Nephron (organoid): ENCODE results near the gene TP63.

Source experiments
- H3K27ac Mint-ChIP-seq, 3 experiments: 2 replicates each; pipeline ENCODE4 v1.8.0; 2020; ENCODE audit warnings: mixed read lengths in 3 of 3, mild to moderate bottlenecking in 2 of 3, moderate library complexity in 1 of 3
- H3K27me3 Mint-ChIP-seq: 2 replicates; pipeline ENCODE4 v1.8.0; 2021; ENCODE audit warnings: low read depth, mild to moderate bottlenecking, moderate library complexity, mixed read lengths
- H3K36me3 Mint-ChIP-seq: 2 replicates; pipeline ENCODE4 v1.8.0; 2020; ENCODE audit warnings: low read depth, mixed read lengths
- H3K4me1 Mint-ChIP-seq: 2 replicates; pipeline ENCODE4 v1.8.0; 2020; ENCODE audit warnings: mixed read lengths
- H3K4me3 Mint-ChIP-seq, 3 experiments: 2 replicates each; pipeline ENCODE4 v1.8.0; 2020; ENCODE audit warnings: mild to moderate bottlenecking in 3 of 3, mixed read lengths in 3 of 3, moderate library complexity in 2 of 3
- H3K9me3 Mint-ChIP-seq: 2 replicates; pipeline ENCODE4 v1.8.0; 2020; ENCODE audit warnings: mixed read lengths
- TF ChIP-seq, protein P1 (sequence below), 3 experiments: fragments of 200-600 bp; sonication (generic); IDR thresholded peaks; one replicate each; pipeline ENCODE4 v1.5.0; 2021; ENCODE audit warnings: antibody characterized with exemption in 3 of 3; ENCODE audit not compliant: unreplicated experiment in 3 of 3

TP63 gene

DNA sequence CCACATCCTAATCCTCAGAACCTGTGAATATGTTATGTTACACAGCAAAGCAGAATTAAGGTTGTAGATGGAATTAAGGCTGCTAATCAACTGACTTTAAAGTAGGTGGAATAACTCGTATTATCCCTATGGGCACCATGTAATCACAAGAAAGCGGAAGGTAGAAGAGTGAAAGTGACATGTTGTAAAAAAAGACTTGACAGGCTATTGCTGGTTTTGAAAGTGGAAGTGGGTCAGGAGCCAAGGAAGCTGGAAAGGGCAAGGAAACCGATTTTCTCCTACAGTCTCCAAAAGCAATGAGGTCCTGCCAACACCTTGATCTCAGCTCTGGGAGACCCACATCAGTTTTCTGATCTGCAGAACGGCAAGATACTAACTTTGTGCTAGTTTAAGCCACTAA is 6.6 kb downstream of the TP63 start:
- Mint-ChIP-seq H3K27me3 (no peaks in the 10 kb centered on the region), H3K4me3 (no peak overlapping the region), H3K36me3 (no peaks in the 10 kb centered on the region), H3K4me1 (peaks cover 7% of the 10 kb centered on the region), H3K9me3 (no peaks in the 10 kb centered on the region), H3K27ac (no peak overlapping the region)
- TF ChIP-seq, protein P1, sequence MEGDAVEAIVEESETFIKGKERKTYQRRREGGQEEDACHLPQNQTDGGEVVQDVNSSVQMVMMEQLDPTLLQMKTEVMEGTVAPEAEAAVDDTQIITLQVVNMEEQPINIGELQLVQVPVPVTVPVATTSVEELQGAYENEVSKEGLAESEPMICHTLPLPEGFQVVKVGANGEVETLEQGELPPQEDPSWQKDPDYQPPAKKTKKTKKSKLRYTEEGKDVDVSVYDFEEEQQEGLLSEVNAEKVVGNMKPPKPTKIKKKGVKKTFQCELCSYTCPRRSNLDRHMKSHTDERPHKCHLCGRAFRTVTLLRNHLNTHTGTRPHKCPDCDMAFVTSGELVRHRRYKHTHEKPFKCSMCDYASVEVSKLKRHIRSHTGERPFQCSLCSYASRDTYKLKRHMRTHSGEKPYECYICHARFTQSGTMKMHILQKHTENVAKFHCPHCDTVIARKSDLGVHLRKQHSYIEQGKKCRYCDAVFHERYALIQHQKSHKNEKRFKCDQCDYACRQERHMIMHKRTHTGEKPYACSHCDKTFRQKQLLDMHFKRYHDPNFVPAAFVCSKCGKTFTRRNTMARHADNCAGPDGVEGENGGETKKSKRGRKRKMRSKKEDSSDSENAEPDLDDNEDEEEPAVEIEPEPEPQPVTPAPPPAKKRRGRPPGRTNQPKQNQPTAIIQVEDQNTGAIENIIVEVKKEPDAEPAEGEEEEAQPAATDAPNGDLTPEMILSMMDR (IDR thresholded peaks at IDR 0.05; ENCODE audit: unreplicated experiment in 3 of 3), result no peak

DNA sequence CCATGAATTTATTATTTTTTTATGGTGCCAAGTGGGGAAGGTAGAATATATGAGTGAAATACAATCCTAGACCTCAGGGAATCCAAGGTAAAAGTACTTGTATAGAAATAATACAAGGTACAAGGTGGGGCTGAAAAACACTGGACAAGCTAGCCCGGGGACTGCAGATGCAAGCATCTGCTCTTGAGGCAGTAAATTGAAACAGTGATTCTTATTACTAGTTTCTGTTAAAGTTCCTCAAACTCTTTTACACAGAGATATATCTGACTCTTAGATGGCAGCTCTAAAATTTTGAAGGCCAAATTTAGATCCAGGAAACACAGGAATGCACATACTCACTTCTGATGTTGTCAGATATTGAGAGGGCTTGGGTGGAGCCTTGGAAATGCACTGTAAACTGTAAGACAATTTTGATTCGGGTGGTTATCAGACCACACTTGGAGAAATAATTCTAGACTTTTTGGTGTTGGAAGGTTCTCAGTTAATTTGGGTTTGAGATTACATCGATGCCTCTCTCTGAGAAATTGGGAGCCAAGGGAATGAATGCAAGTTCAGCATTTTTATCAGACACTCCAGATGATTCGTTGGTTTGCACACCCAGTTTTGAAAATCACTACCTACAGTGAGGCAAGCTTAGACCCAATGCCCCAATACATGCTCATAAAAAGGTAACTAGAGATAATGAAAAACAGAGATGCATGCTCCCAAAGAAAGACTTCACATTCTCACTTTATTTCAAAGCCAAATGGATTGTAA is 7.3 kb downstream of the TP63 start:
- H3K4me1 Mint-ChIP-seq, result peaks cover 7% of the 10 kb centered on the region
- no peak overlapping the region for H3K27ac Mint-ChIP-seq
- TF ChIP-seq, protein P1 (IDR thresholded peaks at IDR 0.05; ENCODE audit: unreplicated experiment in 3 of 3), result no peak
- H3K9me3 Mint-ChIP-seq, result no peaks in the 10 kb centered on the region
- no peaks in the 10 kb centered on the region for H3K36me3 Mint-ChIP-seq
- no peaks in the 10 kb centered on the region for H3K27me3 Mint-ChIP-seq
- H3K4me3 Mint-ChIP-seq, result no peak overlapping the region

DNA sequence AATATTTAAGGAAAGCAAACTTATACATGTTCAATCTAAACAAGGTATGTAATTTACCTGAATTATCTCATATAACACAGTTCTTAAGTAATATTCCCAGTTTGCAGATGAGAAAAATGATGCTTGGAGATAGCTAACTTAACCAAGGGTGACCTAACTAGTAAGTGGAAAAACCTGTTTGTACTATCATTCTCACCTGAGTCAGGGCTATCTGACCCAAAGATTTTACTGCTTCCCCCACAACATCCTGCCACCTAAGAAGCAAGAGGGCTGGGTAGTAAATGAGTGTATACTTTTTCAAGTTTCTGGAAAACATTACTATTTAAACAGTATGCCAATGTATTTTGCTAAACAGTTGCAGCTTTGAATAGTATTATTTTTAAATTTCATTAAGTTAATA is 10.6 kb downstream of the TP63 start:
- Mint-ChIP-seq H3K9me3 (no peaks in the 10 kb centered on the region), H3K27ac (no peak overlapping the region), H3K27me3 (no peaks in the 10 kb centered on the region), H3K4me1 (no peaks in the 10 kb centered on the region), H3K4me3 (no peak overlapping the region), H3K36me3 (no peaks in the 10 kb centered on the region)
- TF ChIP-seq, protein P1 (IDR thresholded peaks at IDR 0.05; ENCODE audit: unreplicated experiment in 3 of 3), result no peak

DNA sequence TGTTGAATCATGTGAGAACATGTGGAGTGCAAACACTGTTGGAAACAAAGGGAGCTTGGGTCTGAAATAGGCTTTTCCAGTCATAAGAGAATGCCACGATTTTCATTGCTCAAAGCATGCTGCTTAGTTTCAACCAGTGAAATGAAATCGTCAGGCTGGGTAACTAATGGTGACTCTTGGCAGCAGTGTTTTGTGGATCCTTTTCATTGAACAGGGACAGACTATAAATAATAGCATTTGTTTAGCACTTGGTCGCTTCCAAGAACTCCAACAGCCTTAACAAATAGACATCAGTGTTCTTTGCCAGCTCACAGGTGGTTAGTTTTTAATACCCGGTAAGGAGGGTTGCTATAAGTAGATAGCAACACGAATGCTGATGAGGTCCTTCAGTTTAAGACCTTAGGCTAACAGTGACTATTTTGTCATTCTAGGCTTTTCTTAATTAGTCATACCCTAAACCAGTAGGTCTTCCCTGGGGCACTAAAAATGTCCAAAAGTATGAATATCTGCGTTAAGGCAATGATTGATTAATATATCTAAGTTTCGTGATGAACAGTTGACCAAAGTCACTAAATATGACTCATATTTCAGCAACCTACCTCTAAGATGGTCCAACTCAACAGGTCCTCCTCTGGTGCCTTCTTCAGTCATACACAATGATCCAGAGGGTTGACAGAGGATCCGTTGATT is 15.8 kb downstream of the TP63 start:
- no peaks in the 10 kb centered on the region for H3K36me3 Mint-ChIP-seq
- no peaks in the 10 kb centered on the region for H3K4me1 Mint-ChIP-seq
- no peak overlapping the region for H3K4me3 Mint-ChIP-seq
- no peaks in the 10 kb centered on the region for H3K27me3 Mint-ChIP-seq
- TF ChIP-seq, protein P1 (IDR thresholded peaks at IDR 0.05; ENCODE audit: unreplicated experiment in 3 of 3), result no peak
- H3K9me3 Mint-ChIP-seq, result peaks cover 6% of the 10 kb centered on the region
- no peak overlapping the region for H3K27ac Mint-ChIP-seq

DNA sequence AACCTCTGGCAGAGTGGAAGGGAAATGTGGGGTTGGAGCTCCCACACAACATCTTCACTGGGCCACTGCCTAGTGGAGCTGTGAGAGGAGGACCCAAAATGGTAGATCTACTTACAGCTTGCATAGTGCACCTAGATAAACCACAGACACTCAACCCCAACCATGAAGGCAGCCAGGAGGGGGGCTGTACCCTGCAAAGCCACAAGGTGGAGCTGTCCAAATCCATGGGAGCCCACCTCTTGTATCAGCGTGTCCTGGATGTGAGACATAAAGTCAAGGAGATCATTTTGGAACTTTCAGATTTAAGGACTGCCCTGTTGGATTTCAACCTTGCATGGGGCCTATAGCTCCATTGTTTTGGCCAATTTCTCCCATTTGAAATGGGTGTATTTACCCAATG is 20.9 kb downstream of the TP63 start:
- TF ChIP-seq, protein P1 (IDR thresholded peaks at IDR 0.05; ENCODE audit: unreplicated experiment in 3 of 3), result peak in 1 of 3 experiments; percentile 14
- Mint-ChIP-seq H3K27me3 (no peaks in the 10 kb centered on the region), H3K27ac (no peak overlapping the region), H3K36me3 (peaks cover 5% of the 10 kb centered on the region), H3K9me3 (peaks cover 22% of the 10 kb centered on the region), H3K4me1 (no peaks in the 10 kb centered on the region), H3K4me3 (no peak overlapping the region)
